GM18870 (cell line): Measurements from ENCODE around the gene KIRREL3.

Experiments
- ATAC-seq: cut with Tn5 transposase; IDR thresholded peaks from one replicate; pipeline ENCODE4 v1.9.1; 2021; ENCODE audit warnings: moderate library complexity; ENCODE audit not compliant: unreplicated experiment

The KIRREL3 gene

GRCh38 chr11:126547161-126547560 lies 453.4 kb downstream of the KIRREL3 start:
- ATAC-seq = no peak

- ATAC-seq = no peak
Observed at GRCh38 chr11:126546694-126547093, 453.9 kb downstream of the KIRREL3 start.

GRCh38 chr11:126546191-126546590 lies 454.4 kb downstream of the KIRREL3 start:
- no peak for ATAC-seq

GRCh38 chr11:126545057-126545555 lies 455.5 kb downstream of the KIRREL3 start:
- ATAC-seq = no peak

GRCh38 chr11:126544108-126545056 lies 456.2 kb downstream of the KIRREL3 start:
- ATAC-seq = no peak

GRCh38 chr11:126543691-126544090 lies 456.9 kb downstream of the KIRREL3 start:
- no peak for ATAC-seq

GRCh38 chr11:126542334-126543015 lies 458.1 kb downstream of the KIRREL3 start:
- no peak for ATAC-seq

GRCh38 chr11:126538071-126538470 lies 462.5 kb downstream of the KIRREL3 start:
- no peak for ATAC-seq

- ATAC-seq = no peak
Observed at GRCh38 chr11:126537492-126537891, 463.1 kb downstream of the KIRREL3 start.

- no peak for ATAC-seq
Observed at GRCh38 chr11:126534141-126534805, 466.3 kb downstream of the KIRREL3 start.

- no peak for ATAC-seq
Observed at GRCh38 chr11:126533560-126533959, 467.0 kb downstream of the KIRREL3 start.

- no peak for ATAC-seq
Observed at GRCh38 chr11:126530416-126530815, 470.2 kb downstream of the KIRREL3 start.

GRCh38 chr11:126529037-126529436 lies 471.5 kb downstream of the KIRREL3 start:
- no peak for ATAC-seq

- ATAC-seq = no peak
Observed at GRCh38 chr11:126528075-126528474, 472.5 kb downstream of the KIRREL3 start.

GRCh38 chr11:126527651-126528050 lies 472.9 kb downstream of the KIRREL3 start:
- no peak for ATAC-seq

GRCh38 chr11:126526471-126526870 lies 474.1 kb downstream of the KIRREL3 start:
- ATAC-seq = no peak

GRCh38 chr11:126525702-126526101 lies 474.9 kb downstream of the KIRREL3 start:
- ATAC-seq = no peak

- no peak for ATAC-seq
Observed at GRCh38 chr11:126525216-126525615, 475.4 kb downstream of the KIRREL3 start.

GRCh38 chr11:126523441-126524205 lies 476.9 kb downstream of the KIRREL3 start:
- ATAC-seq = no peak

GRCh38 chr11:126522606-126523005 lies 478.0 kb downstream of the KIRREL3 start:
- no peak for ATAC-seq

- no peak for ATAC-seq
Observed at GRCh38 chr11:126522152-126522551, 478.4 kb downstream of the KIRREL3 start.
